K562 (cell line): ENCODE data around the gene DRC3. TPM values are rescaled to one million over a fixed set of nuclear protein-coding genes. Genes with fewer than 3 reads are reported as not detected.
A peak's percentile ranks its signal among the peaks of the same experiment; 100 is the strongest.

Source experiments
- ATAC-seq: fragments of 200-7000 bp; cut with Tn5 transposase; 3 replicates; pipeline ENCODE4 v1.9.1; 2020; ENCODE audit warnings: moderate library complexity
- BruUV-seq: library from RNA; stranded (reverse); fragments of 400-500 nt; replicated peaks from 2 replicates; lab custom pipeline; 2021; lab: Mats Ljungman, UMichigan
- CTCF ChIA-PET: fragments of 300-600 bp; formaldehyde crosslinking; extraction: SDS; loops from one replicate; lab custom pipeline; 2021; ENCODE audit warnings: low intra/inter-chr PET ratio; lab: Yijun Ruan, JAX
- POLR2A ChIA-PET: fragments of 300-600, 350-650 bp; sonication (Branson Sonifier 250); formaldehyde crosslinking; extraction: SDS; loops from one replicate; lab custom pipeline; 2021; ENCODE audit warnings: antibody characterized with exemption, inconsistent platforms; lab: Yijun Ruan, JAX
- DNase-seq, 4 experiments: peaks; one replicate each; pipeline versions ENCODE4 v3.0.0 to v3.0.0-alpha.2; 2011 to 2018; ENCODE audit warnings: low spot score in 3 of 4, mixed read lengths in 3 of 4; ENCODE audit errors: extremely low read depth in 1 of 4
- FAIRE-seq: peaks from 2 replicates; lab custom pipeline; 2011; peaks lifted over from hg19 to GRCh38; lab: Jason Lieb, UNC
- H2AFZ ChIP-seq: 2 replicates; pipeline ENCODE4 v1.6.0; 2011; ENCODE audit warnings: low read depth, low read length, control low read depth, inconsistent platforms
- H3K27ac ChIP-seq: fragments of 200-600 bp; 3 replicates; pipeline ENCODE4 v1.8.0; 2011; ENCODE audit warnings: low read depth, mild to moderate bottlenecking, control low read depth, inconsistent platforms, low read length, moderate library complexity, mixed read lengths; ENCODE audit errors: extremely low read depth
- H3K27me3 ChIP-seq, 2 experiments: fragments of 300-600 bp in 1 of 2; 2 replicates in 1 of 2; 3 replicates in 1 of 2; pipeline versions ENCODE4 v1.6.0 to v1.8.0; 2011; ENCODE audit warnings: inconsistent platforms in 2 of 2, low read length in 2 of 2, mild to moderate bottlenecking in 1 of 2, mixed read lengths in 1 of 2, moderate library complexity in 1 of 2; ENCODE audit not compliant: control insufficient read depth in 2 of 2, insufficient read depth in 2 of 2
- H3K36me3 ChIP-seq: fragments of 300-600 bp; 3 replicates; pipeline ENCODE4 v1.8.0; 2011; ENCODE audit warnings: mild to moderate bottlenecking, low read length, inconsistent platforms; ENCODE audit not compliant: control insufficient read depth, insufficient read depth
- H3K4me1 ChIP-seq, 2 experiments: fragments of 200-600 bp in 1 of 2; replicated peaks in 1 of 2; 2 replicates in 1 of 2; 3 replicates in 1 of 2; pipeline versions ENCODE4 v1.5.1 to v1.8.0; 2011; ENCODE audit warnings: inconsistent platforms in 2 of 2, low read length in 2 of 2, mild to moderate bottlenecking in 1 of 2, mixed read lengths in 1 of 2, moderate library complexity in 1 of 2; ENCODE audit not compliant: control insufficient read depth in 2 of 2, insufficient read depth in 2 of 2
- H3K4me2 ChIP-seq: 2 replicates; pipeline ENCODE4 v1.6.1; 2011; ENCODE audit warnings: low read length, control low read depth, inconsistent platforms, mixed read lengths; ENCODE audit not compliant: insufficient read depth
- H3K4me3 ChIP-seq: fragments of 200-600 bp; sonication (generic), shearing (Covaris generic); 2 replicates; pipeline ENCODE4 v1.5.1; 2016; ENCODE audit warnings: control low read depth, inconsistent platforms
- H3K79me2 ChIP-seq: fragments of 200-600 bp; 3 replicates; pipeline ENCODE4 v1.8.0; 2011; ENCODE audit warnings: low read length, inconsistent platforms; ENCODE audit not compliant: control insufficient read depth, insufficient read depth
- H3K9ac ChIP-seq, 2 experiments: 2 replicates each; pipeline versions ENCODE4 v1.6.0 to v1.6.1; 2011; ENCODE audit warnings: low read depth in 2 of 2, low read length in 2 of 2, control low read depth in 1 of 2, inconsistent platforms in 1 of 2, mild to moderate bottlenecking in 1 of 2, mixed read lengths in 1 of 2; ENCODE audit not compliant: insufficient read depth in 1 of 2
- H3K9me1 ChIP-seq: one replicate; pipeline ENCODE4 v1.6.0; 2011; ENCODE audit warnings: inconsistent platforms, mild to moderate bottlenecking, low read length, moderate library complexity; ENCODE audit not compliant: control insufficient read depth, insufficient read depth
- H3K9me3 ChIP-seq: replicated peaks from 2 replicates; pipeline ENCODE4 v1.5.1; 2011; ENCODE audit warnings: low read depth, low read length, inconsistent platforms; ENCODE audit not compliant: control insufficient read depth, insufficient read depth
- H4K20me1 ChIP-seq: replicated peaks from 2 replicates; pipeline ENCODE4 v1.6.1; 2011; ENCODE audit warnings: low read length, inconsistent platforms, mixed read lengths; ENCODE audit not compliant: control insufficient read depth, insufficient read depth
- IFI16 ChIP-seq: fragments of 250-450 bp; sonication (Bioruptor Pico); IDR thresholded peaks from 2 replicates; pipeline ENCODE4 v2.1.2; 2022; ENCODE audit warnings: mild to moderate bottlenecking, inconsistent platforms
- NUFIP1 ChIP-seq: fragments of 450-650 bp; IDR thresholded peaks from 2 replicates; pipeline ENCODE4 v1.6.1; 2018; ENCODE audit not compliant: partially characterized antibody
- PTTG1 ChIP-seq: fragments of 450-650 bp; IDR thresholded peaks from 2 replicates; pipeline ENCODE4 v1.6.1; 2016; ENCODE audit warnings: low read depth, mild to moderate bottlenecking, missing genetic modification characterization, missing compliant biosample characterization
- SRSF1 ChIP-seq: fragments of 200-400 bp; formaldehyde crosslinking; IDR thresholded peaks from 2 replicates; pipeline ENCODE4 v1.6.1; 2017; ENCODE audit warnings: mild to moderate bottlenecking, low read depth, low read length, moderate library complexity
- TCF7 ChIP-seq: sonication (generic); IDR thresholded peaks from 2 replicates; pipeline ENCODE4 v1.6.1; 2016; ENCODE audit warnings: antibody characterized with exemption, borderline replicate concordance
- ZNF830 ChIP-seq: fragments of 250-450 bp; sonication (Bioruptor Pico); IDR thresholded peaks from 2 replicates; pipeline ENCODE4 v1.5.0; 2021; ENCODE audit warnings: mild to moderate bottlenecking
- WGBS: fragments of 100-300 bp; shearing (Covaris generic); methylation state at CpG from one replicate; pipeline ENCODE4 v1.1.6; 2016; ENCODE audit warnings: low coverage, mixed read lengths; ENCODE audit not compliant: insufficient coverage; ENCODE audit errors: missing lambda C conversion rate; 5-methylcytosine and 5-hydroxymethylcytosine counted together
- in situ Hi-C: fragments of 300-500 bp; cut with MboI; formaldehyde crosslinking; loops from 4 replicates; pipeline ENCODE4 v1.15.0; 2018; ENCODE audit warnings: inconsistent platforms, mixed read lengths
- intact Hi-C: fragments of 100-400 bp; cut with micrococcal nuclease; formaldehyde crosslinking; loops from 2 replicates; pipeline ENCODE4 v1.14.2; 2022
- polyA plus RNA-seq, 8 experiments: library from polyadenylated mRNA; depleted of rRNA in 4 of 8; stranded (reverse) in 5 of 8; unstranded in 3 of 8; fragments of >200 nt; fragmentation: Nextera tagmentation in 2 of 8; fragmentation: Illumina TruSeq in 1 of 8; extraction: Ambion mirVana in 2 of 8; extraction: Trizol in 1 of 8; gene quantifications; 2 replicates each; pipeline versions ENCODE4 v1.2.1 to v1.2.3, GENCODE V29; 2011 to 2014; ENCODE audit warnings: inconsistent platforms in 1 of 8, missing spikeins in 1 of 8
- total RNA-seq, 7 experiments: library from RNA; depleted of rRNA in 6 of 7; stranded (reverse); fragments of >200 nt in 6 of 7; fragmentation: Illumina TruSeq in 2 of 7; extraction: Trizol in 2 of 7; gene quantifications; 2 replicates each; pipeline versions ENCODE4 v1.2.1 to v1.2.3, GENCODE V29; 2011 to 2021; ENCODE audit warnings: low replicate concordance in 1 of 7
- TF ChIP-seq, protein P1 (sequence below), 2 experiments: fragments of 450-650 bp in 1 of 2; sonication (generic) in 1 of 2; formaldehyde crosslinking; conservative IDR thresholded peaks; 2 replicates each; pipeline versions ENCODE4 v1.4.0 to v1.8.1; 2020 to 2022; ENCODE audit warnings: mild to moderate bottlenecking in 1 of 2, missing genetic modification reagents in 1 of 2
- TF ChIP-seq, protein P2 (sequence below): sonication (generic); formaldehyde crosslinking; IDR thresholded peaks from 2 replicates; pipeline ENCODE4 v1.8.0; 2022; ENCODE audit warnings: mild to moderate bottlenecking, missing genetic modification reagents

Gene DRC3
- total and polyA plus RNA-seq, 9 of the 15 experiments (the other 6 are each of a cell fraction or from before 2014, with no cell fraction given), result 0.10 to 0.84 (median 0.30) TPM; not detected in 3

DNA sequence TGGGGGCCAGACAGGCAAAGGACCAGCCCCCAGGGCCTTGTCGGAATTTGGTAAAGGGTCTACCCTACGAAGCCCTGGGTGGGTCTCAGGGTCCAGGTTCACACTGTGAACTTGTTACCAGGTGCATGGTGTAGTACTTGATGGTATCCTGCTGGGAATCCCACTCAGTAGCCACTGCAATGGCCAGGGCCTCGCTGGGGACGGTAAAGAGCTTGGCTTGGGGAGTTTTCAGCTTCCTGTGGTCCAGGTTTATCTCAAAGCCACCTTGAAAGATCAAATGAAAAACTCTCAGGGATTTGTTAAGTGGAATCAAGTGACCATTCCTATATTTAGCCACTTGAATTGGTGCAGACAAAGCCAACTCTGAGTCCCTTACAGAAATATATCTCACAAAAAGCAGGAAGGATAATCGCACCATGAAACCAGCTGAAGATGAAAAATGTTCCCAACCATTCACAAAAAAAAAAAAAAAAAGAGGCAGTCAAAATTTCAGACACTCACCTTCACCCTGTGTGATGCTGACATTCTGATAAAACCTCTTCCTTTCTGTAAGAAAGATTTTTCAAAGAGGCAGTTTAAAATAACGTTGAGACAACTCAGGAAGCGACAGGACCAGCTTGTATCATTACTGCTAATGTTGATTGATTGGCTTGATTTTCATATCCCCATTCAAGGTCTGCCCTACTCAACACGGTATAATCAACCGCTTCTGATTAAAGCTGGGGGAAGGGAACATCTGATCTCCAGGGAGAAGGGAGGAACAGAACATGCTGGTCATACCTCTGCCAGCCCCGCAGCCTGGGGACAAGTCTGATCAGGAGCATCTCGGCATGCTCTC is 55.7 kb downstream of the DRC3 start (continued):
- TF ChIP-seq, protein P1, sequence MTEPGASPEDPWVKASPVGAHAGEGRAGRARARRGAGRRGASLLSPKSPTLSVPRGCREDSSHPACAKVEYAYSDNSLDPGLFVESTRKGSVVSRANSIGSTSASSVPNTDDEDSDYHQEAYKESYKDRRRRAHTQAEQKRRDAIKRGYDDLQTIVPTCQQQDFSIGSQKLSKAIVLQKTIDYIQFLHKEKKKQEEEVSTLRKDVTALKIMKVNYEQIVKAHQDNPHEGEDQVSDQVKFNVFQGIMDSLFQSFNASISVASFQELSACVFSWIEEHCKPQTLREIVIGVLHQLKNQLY (CRISPR knock-in tag; conservative IDR thresholded peaks at IDR 0.05), result no peak

DNA sequence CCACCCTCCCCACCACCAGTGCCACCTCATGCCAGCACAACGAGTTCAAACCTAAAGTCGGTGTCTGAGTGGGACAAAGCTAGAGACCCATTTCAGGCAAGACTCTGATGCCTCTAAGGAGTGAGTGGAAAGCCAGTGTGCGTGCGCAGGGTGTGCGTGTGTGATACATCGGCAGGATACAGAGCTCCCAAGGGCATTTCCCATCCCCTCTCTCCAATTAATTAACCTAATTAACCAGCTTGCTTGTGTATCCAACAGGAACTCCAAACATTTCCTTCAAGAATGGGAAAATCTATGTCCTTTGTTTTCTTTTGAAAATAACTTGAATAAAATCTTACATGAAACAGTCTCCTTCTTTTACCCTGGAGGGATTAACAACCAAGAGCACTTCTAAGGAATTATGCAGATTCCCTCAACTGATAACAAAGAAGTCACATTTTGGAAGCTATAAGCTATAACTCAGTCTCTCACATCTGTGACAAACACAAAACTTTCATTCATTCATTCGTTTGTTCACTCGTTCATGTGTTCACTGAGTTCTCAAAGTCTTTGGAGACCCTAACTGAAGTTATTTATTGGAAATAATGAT is 56.4 kb downstream of the DRC3 start:
- intact Hi-C loops, result no loop called here
- POLR2A ChIA-PET, result interaction anchor here (0.8 to 1.0 kb wide), 2 partner anchors 11 to 88 kb away, joined by 3 to 5 read pairs; no protein-coding TSS in a partner anchor

More for the DNA sequence above, 56.4 kb downstream of the DRC3 start:
- H2AFZ ChIP-seq, result no peak overlapping the region
- BruUV-seq, result no TSS peak
- H3K36me3 ChIP-seq, result peaks cover 22% of the 10 kb centered on the region; the same call in 2 of the 3 replicates
- no peaks in the 10 kb centered on the region; the same call in 1 of the 2 replicates for H4K20me1 ChIP-seq
- H3K27ac ChIP-seq, result no peak overlapping the region
- peaks cover 0 to 15% of the 10 kb centered on the region in 2 experiments; a peak in 3 of 5 replicates for H3K4me1 ChIP-seq
- H3K79me2 ChIP-seq, result peaks cover 14% of the 10 kb centered on the region
- 81% methylated on average over 8 of the region's 8 CpGs for WGBS
- H3K9me1 ChIP-seq, result peaks cover 3% of the 10 kb centered on the region
- CTCF ChIA-PET, result no interaction called here
- no peaks in the 10 kb centered on the region for H3K9me3 ChIP-seq
- TF ChIP-seq SRSF1 (no peak), PTTG1 (tag) (no peak), NUFIP1 (no peak), ZNF830 (CRISPR knock-in tag) (no peak), IFI16 (CRISPR knock-in tag) (no peak), TCF7 (no peak)
- TF ChIP-seq, protein P2, sequence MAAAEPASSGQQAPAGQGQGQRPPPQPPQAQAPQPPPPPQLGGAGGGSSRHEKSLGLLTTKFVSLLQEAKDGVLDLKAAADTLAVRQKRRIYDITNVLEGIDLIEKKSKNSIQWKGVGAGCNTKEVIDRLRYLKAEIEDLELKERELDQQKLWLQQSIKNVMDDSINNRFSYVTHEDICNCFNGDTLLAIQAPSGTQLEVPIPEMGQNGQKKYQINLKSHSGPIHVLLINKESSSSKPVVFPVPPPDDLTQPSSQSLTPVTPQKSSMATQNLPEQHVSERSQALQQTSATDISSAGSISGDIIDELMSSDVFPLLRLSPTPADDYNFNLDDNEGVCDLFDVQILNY (CRISPR knock-in tag), result no peak
- TF ChIP-seq, all 486 proteins: peak for 0
- Histone ChIP-seq H3K4me2 (no peak overlapping the region), H3K27me3 (no peaks in the 10 kb centered on the region), H3K9ac (peak overlapping the region in 1 of 2 experiments; percentile 36; a peak in 1 of 4 replicates), H3K4me3 (no peak overlapping the region)
- FAIRE-seq, result no peak
- in situ Hi-C loops, result loop anchor here (5.0 kb wide), 1 partner anchor 147 kb away; no protein-coding TSS in a partner anchor
- ATAC-seq, result no peak
- DNase-seq, result no peak
